HG03521 (cell line): ENCODE data around the gene SETD1A.

Experiments used
- ATAC-seq: cut with Tn5 transposase; IDR thresholded peaks from one replicate; pipeline ENCODE4 v1.9.1; 2021; ENCODE audit warnings: mild to moderate bottlenecking, moderate library complexity; ENCODE audit not compliant: unreplicated experiment

The SETD1A gene

GRCh38 chr16:30957456-30958174 lies at the start of gene SETD1A:
SETD1A (plus strand) TSS chr16:30957754; CDS start chr16:30958732, 978 bp downstream.
- ATAC-seq = peak; percentile 68

- no peak for ATAC-seq
These were observed 47.0 kb upstream of the SETD1A start for GRCh38 chr16:30910427-30911029.

DNA sequence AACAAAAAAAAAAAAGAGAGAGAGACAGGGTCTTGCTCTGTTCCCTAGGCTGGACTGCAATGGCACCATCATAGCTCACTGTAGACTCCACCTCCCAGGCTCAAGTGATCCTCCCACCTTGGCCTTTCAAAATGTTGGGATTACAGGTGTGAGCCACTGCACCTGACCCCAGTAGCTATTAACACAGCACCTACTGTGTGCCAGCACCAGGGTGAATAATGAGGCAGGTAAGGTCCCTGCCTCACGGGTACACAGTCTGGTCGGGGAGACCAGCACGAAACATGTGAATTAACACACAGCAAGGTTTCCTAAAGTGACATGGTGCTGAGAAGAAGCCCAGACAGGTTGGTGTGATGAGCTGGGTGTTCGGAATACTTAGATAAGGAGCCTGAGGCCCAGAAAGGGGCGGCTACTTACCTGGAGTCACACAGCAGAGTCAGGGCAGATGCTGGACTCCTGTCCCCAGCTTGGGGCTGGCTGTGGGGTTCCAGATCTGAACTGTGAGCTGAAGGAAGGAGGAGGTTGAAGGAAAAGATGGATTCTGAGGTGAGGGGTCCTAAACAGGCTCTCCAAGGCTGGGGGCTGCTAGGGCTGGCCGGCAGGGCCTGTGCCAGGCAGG lies 44.7 kb upstream of the SETD1A start:
- ATAC-seq = no peak

GRCh38 chr16:30914830-30915229 lies 42.7 kb upstream of the SETD1A start:
- no peak for ATAC-seq

GRCh38 chr16:30918614-30919013 lies 38.9 kb upstream of the SETD1A start:
- no peak for ATAC-seq

- no peak for ATAC-seq
These were observed 36.7 kb upstream of the SETD1A start for GRCh38 chr16:30920891-30921290.

- no peak for ATAC-seq
These were observed 36.2 kb upstream of the SETD1A start for GRCh38 chr16:30921459-30921747.

DNA sequence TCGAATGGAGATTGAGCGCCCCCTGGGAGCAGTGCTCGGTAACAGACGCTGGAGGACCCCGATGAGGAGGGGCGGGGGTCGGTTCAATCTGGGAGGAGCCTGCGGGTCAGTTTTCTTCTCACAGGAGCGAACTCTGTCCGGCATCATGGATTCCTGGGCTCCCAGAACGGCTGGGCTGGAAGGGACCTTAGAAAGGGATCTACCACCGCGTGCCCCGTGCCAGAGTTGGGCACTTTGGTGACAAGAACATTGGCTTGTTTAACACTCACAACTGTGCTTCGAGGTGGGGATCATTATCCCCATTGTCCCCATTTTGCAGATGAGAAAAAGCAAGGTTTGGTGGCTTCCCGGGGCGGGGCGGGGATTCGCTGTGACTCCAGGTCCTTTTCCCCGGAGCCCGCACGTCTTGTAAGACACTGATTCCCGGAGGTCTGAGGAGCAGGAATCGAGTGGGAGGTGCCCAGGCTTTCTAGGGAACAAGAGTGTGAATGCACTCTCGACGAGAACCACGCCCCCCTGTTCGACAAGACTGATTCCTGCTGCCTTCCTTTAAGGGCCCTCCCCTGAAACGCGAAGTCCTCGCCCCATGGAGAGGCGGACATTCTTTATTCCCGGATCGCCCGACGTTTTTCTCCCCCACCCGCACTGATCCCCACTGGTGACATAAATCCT lies 35.7 kb upstream of the SETD1A start:
- no peak for ATAC-seq

- ATAC-seq = peak; percentile 71
These were observed 35.1 kb upstream of the SETD1A start for GRCh38 chr16:30922420-30922959.

DNA sequence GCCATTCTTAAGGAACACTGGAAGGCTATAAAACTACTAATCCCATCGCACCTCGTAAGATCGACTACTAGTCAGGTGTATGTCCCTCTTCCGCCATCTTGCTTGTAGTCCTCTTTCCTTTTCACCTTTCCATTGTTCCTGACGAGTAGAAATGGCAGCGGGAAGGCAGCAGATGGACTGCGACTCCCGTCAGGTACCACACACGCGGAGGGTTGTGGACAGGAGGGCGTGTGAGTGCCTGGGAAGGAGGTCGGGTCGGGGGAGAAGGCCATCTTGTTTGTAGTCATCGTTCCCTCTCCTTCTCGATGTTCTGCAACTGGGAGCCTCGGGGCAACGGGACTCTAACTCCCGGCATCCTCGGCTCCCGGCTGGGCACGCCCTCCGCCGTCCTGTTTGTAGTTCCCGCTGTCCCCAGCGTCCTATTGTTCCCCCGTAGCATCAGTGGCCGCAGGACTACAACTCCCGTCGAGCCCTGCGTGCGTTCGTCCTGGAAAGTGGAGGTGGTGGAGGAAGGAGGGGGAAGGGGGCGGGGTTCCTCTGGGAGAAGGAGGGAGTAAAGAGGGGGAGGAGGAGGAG lies 34.5 kb upstream of the SETD1A start:
- ATAC-seq = peak; percentile 67

DNA sequence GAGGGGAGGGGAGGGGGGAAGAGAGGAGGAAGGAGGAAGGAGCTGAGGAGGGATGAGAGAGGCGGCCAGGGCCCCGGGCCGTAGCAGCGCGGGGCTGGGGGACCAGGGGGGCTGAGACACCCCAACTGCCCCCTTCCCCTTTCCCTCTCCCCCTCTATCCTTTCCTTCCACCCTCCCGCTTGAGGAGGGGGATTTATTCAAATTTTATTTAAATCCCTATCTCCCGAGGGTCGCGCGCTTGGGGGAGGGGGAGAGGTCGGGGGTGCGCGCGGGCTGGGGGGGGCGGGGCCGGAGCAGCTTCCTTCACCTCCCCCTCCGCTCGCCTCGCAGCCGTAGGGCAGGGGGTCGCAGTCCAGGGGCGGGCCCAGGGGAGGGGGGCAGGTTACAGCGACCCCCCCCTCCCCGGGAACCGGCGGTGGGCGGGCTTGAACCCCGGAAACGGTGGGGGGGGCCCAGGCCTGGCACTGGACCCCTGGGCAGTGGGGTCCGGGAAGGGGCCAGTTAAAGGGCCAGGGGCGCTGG lies 33.9 kb upstream of the SETD1A start, which contains the start of gene FBXL19:
Gene FBXL19, plus strand, starts transcription at position 19 of the 522 bp plus-strand sequence. CDS start 2,183 bp downstream, outside the sequence.
- ATAC-seq = no peak

DNA sequence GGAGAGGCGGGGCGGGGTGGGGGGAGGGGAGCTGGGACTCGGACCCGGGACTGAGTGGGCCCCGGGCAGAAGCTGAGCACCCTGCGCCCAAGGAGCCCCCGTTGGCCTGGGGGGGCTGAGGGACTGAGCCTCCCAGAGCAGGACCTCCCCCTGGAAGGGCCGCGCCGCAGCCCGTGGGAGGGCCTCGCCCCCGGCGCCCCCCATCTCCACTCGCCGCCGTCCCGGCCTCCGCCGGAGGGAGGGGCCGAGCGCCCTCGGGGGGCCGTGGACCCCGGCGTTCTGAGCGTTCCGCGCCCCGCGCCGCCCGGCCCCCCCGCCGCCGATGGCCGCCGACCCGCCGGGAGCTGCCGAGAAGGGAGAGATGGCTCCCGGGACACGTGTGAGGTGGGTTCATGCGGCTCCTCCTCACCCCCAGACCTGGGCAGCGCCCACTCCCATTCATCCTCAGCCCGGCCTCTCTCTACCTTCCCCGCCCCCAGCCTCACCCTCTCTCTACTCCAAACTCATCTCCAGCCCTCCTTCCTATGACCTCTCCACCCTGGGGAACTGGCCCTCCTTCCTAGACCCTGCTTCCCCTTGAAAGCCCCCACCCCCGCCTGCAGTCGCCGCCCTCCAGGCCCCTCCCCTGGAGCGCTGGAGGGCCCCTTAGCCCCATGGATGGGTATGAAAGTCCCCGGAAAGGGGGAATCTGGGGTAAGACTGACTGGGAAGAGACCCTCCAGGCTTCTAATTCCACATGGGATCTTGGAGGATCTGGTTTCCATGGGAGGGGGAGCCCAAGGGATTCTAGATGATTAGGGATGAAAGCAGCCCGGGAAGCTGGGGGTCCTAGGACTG lies 33.3 kb upstream of the SETD1A start:
- no peak for ATAC-seq

- ATAC-seq = no peak
These were observed 32.5 kb upstream of the SETD1A start for GRCh38 chr16:30924913-30925631.

DNA sequence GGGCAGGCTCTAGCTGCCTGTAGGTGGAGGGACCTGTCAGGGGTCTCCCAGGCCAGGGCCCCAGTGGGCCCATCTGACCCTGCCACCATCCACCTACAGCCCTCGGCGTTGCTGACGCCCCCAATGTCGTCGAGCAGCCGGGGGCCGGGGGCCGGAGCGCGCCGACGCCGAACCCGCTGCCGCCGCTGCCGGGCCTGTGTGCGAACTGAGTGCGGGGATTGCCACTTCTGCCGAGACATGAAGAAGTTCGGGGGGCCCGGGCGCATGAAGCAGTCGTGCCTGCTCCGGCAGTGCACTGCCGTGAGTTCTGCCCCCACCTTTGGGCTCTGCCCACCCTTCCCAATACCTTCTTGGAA lies 31.9 kb upstream of the SETD1A start:
- no peak for ATAC-seq

DNA sequence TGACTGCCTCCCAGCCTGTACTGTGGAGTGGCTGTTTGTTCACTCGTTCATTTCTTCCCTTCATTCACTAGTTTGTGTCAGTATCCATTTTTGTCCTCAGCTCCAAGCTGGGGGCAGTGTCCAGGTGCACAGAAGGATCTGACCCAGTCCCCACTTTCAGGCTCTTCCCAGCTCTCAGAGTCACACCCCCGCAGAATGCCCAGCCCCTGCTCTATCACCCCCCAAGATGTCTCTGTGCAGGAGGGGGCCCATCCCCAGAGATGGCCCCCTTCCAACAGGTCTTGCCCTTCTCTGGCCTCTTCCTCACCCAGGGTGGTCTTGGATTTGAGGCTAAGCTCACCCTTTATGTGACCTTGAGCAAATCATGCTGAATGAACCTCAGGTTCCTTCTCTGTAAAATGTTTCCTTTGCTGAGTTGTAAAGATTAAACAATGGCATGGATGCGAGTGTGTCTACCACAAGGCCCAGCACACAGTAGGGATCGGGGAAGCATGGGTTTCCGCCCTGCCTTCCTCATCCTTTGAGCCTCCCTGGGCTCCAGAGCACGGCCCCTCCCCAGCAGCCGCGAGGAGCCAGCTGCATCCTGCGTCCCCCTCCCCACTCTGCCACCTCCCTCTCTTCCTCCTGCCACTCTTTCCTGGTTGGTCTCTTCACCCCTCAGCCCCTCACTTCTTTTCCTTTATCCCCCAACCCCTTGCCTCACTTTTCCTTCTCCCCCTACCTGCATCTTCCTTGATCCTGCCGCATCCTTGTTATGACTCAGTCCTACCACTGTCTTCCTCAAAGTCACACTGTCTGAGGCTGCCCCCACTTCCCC lies 31.4 kb upstream of the SETD1A start:
- ATAC-seq = no peak

- ATAC-seq = no peak
These were observed 30.4 kb upstream of the SETD1A start for GRCh38 chr16:30926937-30927788.

- no peak for ATAC-seq
These were observed 29.7 kb upstream of the SETD1A start for GRCh38 chr16:30927789-30928378.
